GM21447 (cell line): Measurements from ENCODE around the gene IGF2R.
"Not testable (repeated sequence)": the region's sequence is repeated elsewhere in the genome, so short reads cannot be mapped to it uniquely, and the experiment has no call there.

Source experiments
- ATAC-seq: cut with Tn5 transposase; IDR thresholded peaks from one replicate; pipeline ENCODE4 v1.9.1; 2021; ENCODE audit not compliant: unreplicated experiment

Gene IGF2R

GRCh38 chr6:160092602-160093001, 123.7 kb downstream of the IGF2R start:
- ATAC-seq, result no peak

- ATAC-seq, result no peak
Observed at GRCh38 chr6:160093061-160093460, 124.2 kb downstream of the IGF2R start.

GRCh38 chr6:160093946-160094345, 125.1 kb downstream of the IGF2R start:
- no peak for ATAC-seq

DNA sequence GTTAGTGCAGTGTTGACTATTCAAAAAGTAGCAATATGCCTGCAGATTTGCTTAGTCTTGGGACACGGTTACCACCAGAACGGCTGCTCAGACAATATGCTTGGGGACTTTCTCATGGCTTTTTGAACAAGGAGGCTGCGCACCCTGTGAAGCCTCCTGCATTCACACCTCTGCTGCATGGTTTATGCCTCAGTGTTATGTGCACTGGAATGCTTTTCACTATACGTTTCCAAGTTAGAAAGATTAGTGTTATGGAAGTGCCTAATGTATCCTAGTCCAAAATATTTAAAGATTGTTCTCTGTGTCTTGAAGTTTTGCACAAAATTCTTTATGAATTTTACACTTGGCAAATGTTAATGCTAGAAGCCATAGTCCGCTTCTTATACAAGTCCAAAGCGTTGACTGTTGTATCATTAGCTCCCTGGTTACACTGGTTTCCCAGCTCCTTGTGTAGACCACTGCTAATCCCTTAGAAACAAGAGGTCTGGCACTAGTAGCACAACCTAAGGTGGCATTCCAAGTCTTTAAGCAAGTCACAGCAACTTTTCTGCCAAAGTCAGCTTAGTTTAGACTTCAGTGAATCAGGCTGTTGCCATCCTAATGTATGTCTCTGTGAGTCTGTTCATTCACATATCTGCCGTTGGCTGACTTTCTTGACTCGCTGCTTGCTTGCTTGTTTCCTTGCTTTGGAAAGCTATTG, 126.4 kb downstream of the IGF2R start:
- ATAC-seq, result no peak

- ATAC-seq, result no peak
Observed at GRCh38 chr6:160101277-160102205, 132.7 kb downstream of the IGF2R start.

- no peak for ATAC-seq
Observed at GRCh38 chr6:160102399-160102798, 133.5 kb downstream of the IGF2R start.

DNA sequence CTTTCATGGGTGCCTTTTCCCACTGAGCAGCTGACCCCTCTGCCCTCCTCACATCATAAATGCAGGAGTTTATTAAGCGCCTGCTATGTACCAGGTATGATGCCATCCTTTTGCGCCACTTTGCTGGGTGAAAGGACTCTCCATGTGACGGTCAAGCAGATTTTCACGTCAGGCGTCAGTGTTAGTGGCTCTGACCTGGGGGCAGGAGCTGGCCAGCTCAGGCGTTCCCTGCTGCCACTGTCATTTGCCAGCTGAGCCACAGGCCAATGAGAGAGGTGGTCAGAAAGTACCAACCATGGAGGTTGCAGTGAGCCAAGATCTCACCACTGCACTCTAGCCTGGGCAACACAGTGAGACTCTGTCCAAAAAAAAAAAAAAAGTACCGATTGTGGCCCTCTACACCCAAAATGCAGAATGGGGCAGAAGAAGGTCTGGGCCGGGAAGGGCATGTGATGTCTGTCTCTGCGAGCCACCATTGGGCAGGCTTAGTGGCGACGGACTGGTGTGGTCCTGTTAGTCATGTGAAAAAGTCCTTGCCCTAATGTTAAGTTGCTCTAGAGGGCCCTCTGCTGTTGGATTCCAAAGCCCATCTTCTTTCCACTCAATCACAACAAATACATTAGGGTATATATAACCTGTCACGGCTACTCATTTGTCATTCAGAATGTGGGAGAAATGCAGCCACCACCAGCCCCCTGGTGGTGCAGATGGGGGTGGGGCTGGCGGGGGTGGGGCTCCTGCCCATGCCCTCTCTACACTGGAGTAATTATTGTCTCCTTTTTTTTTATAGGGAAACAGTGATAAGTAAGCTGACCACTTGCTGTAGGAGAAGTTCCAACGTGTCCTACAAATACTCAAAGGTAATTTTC, 134.3 kb downstream of the IGF2R start:
- no peak for ATAC-seq

DNA sequence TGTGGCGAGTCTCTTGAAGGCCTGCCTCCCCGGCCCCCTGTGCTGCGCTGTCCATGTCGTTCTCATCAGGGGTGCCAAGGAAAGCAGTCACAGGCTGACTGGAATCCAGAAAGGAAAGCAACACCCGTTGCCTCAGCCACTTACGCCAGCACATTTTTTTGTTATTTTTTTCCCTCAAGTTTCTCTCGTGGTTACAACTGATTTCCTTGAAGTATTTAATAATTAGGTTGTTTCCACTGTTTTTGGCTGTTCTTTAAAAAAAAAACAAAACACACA, 134.9 kb downstream of the IGF2R start:
- no peak for ATAC-seq

- ATAC-seq, result no peak
Observed at GRCh38 chr6:160104821-160105517, 136.1 kb downstream of the IGF2R start.

DNA sequence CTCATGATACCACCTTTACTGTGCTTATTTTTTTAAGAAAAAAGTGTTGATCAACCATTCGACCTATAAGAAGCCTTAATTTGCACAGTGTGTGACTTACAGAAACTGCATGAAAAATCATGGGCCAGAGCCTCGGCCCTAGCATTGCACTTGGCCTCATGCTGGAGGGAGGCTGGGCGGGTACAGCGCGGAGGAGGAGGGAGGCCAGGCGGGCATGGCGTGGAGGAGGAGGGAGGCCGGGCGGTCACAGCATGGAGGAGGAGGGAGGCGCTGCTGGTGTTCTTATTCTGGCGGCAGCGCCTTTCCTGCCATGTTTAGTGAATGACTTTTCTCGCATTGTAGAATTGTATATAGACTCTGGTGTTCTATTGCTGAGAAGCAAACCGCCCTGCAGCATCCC, 137.1 kb downstream of the IGF2R start:
- no peak for ATAC-seq

GRCh38 chr6:160106701-160107100, 137.8 kb downstream of the IGF2R start:
- ATAC-seq, result no peak

DNA sequence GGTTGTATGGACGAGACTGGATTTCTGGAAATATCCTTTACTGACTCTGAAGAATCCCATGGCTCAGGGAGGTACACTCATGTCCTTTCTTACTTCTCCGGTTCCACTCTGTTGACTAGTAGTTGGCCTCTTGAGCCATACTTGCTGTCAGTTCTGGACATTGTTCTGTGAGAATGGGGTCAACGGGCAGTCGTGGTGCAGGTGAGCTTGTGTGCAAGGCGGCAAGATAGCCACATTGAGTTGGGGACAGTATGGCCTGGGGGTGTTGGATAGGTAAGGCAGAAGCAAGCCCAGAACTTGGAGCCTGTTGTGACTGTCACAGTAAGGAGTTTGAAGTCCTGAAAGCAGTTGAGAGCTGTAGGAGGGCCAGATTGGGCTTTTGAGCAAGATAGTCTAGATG, 139.2 kb downstream of the IGF2R start:
- no peak for ATAC-seq

GRCh38 chr6:160110586-160111123, 141.8 kb downstream of the IGF2R start:
- ATAC-seq, result no peak

DNA sequence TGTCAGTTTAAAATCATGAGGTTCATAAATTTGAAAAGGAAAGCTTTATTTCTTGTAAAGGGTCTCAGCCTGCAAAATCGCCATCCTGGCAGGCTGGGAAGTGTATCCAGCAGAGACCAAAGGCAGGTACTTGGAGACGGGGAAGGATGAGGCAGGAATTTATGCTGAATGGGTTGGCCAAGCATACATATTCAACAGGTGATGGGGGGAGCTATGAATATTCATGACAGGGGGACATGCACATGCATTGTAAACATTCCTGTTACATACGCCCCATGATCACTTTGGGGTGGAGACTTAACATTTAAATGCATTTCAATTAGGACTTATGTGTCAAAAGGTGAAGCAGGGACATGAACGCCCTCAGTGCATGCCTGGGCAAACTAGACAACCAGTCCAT, 142.9 kb downstream of the IGF2R start:
- no peak for ATAC-seq

GRCh38 chr6:160112628-160113299, 143.9 kb downstream of the IGF2R start:
- ATAC-seq, result no peak

- not testable (repeated sequence) for ATAC-seq
Observed at GRCh38 chr6:160114536-160114935, 145.7 kb downstream of the IGF2R start.

- ATAC-seq, result no peak
Observed at GRCh38 chr6:160115421-160115820, 146.5 kb downstream of the IGF2R start.

DNA sequence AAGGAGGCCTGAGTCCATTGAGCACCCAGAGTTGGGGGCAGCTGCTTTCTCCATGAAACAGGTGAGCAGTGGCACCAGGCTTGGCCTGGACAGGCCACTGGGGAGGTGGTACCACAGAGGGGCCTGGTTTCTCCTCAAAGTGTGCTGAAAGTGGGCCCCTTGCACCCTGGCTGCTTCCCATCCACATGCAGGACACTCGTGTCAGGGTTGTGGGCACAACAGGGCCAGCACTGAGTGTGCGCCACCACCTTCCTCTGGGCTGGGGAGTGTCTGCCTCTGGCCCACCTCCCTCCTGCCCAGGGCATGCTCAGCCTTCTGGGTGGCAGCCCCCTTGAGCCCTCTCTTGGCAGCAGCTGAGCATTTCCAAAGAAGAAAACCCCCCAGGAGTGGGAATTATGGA, 147.5 kb downstream of the IGF2R start:
- no peak for ATAC-seq

DNA sequence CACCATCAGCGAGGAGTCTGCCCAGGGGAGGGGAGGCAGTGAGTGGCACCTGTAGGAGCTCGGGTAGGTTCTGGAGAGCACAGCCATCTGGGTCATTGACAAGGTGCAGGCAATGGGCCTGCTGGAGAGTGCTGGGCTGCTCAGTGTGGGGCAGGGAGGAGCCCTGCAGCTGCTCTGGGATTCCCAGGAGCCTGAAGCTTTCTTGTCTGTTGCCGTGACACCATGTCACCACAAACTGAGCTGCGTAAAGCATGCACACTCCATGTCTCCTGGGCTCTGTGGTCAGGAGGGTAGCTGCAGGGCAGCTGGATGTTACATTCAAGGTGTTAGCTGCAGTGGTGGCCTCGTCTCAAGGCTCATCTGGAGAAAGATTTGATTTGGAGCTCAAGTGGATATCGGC, 148.3 kb downstream of the IGF2R start:
- no peak for ATAC-seq

GRCh38 chr6:160118620-160119229, 149.8 kb downstream of the IGF2R start:
- no peak for ATAC-seq
